GM18951 (cell line): ENCODE measurements around the gene ELL.

ENCODE experiments used
- POLR2A ChIP-seq: IDR thresholded peaks from 4 replicates; pipeline ENCODE4 v1.6.1; 2011; ENCODE audit warnings: mild to moderate bottlenecking; ENCODE audit not compliant: insufficient read length, insufficient read depth; ENCODE audit errors: extremely low read depth
- in situ Hi-C: fragments of 300-500 bp; cut with MboI; formaldehyde crosslinking; loops from one replicate; pipeline ENCODE4 v1.12.0; 2022; ENCODE audit warnings: low sequenced_read_pairs, mixed read lengths, inconsistent platforms; ENCODE audit not compliant: unreplicated experiment

Gene ELL

GRCh38 chr19:18503971-18504885 lies 17.6 kb downstream of the ELL start:
- in situ Hi-C loops, result no loop called here
- TF ChIP-seq POLR2A, result no peak

GRCh38 chr19:18503337-18503970 lies 18.4 kb downstream of the ELL start:
- TF ChIP-seq POLR2A, result no peak
- in situ Hi-C loops, result no loop called here

GRCh38 chr19:18502638-18503294 lies 19.1 kb downstream of the ELL start:
- no peak for TF ChIP-seq POLR2A
- in situ Hi-C loops, result no loop called here

GRCh38 chr19:18502246-18502637 lies 19.6 kb downstream of the ELL start:
- no peak for TF ChIP-seq POLR2A
- in situ Hi-C loops, result no loop called here

- in situ Hi-C loops, result no loop called here
Measured at GRCh38 chr19:18501832-18502231, 20.0 kb downstream of the ELL start.

DNA sequence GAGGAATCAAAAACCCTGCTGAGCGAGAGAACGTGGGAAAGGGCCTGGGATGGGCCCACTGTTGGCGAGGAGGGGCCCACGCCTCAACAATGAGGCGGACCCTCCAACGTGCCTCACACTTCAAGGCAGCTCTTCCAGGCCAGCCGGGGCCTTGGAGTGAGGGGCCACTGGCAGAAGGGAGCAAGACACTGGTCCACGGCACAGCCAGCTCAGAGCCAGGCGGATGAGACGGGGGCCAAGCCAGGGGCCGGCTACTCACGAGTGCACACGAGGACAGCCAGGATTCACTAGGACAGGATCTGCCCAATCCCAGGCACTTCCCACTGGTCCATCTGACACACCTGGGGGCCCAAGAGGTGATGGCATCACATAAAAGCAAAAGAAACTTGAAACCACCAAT lies 20.5 kb downstream of the ELL start:
- no peak for TF ChIP-seq POLR2A
- in situ Hi-C loops, result no loop called here

More at GRCh38 chr19:18501832-18502231, 20.0 kb downstream of the ELL start:
- no peak for TF ChIP-seq POLR2A

GRCh38 chr19:18500799-18501198 lies 21.1 kb downstream of the ELL start:
- in situ Hi-C loops, result no loop called here
- no peak for TF ChIP-seq POLR2A

DNA sequence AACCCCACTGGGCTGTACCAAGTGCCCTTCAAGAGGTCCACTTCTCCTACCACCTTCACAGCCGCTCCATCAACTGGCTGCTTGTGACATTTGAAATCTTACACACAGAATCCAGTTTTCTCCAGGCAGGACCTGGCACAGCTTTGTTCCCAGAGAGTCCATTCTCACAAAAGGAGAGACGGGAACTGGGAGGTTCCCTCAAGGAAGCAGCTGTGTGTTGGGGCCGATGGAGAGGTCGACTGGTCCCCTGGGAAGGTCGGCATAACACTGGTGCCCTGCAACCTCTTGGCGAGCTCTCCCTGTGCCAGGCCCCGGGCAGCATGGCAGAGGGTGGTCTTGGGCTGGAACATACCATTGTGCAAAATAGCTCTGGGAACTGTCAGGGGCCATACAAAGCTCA lies 21.5 kb downstream of the ELL start:
- in situ Hi-C loops, result no loop called here
- TF ChIP-seq POLR2A, result no peak

DNA sequence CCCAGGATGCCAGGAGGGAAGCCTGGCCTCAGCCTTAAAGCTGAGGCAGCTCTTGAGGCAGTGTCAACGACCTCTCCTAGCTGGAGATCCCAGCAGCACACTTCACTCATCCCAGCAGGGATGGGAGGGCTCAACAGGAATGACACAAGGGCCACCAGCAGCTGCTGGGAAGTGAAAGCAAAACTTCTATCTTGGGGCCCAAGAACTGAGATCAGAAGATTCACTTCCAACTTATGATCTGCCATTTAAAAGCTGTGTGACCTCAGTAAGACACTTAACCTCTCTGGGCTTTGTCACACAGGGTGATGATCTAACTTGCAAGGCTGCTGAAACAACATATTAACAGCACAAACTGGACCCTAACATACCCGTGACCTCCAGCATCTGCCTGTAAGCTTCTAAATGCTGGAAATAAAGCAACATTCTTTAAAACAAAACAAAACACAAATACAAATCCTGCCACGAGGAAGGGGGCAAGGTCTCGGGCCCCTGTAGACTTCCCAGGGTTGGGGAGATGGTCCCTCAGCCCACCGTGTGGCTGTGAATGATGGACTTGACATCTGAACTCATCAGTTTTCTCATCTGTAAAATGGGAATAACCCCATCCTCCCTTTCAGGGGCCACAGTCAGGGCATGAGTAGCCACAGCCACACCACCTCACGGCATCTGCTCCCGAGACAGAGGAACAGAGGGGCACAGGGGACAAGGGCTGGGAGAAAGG lies 22.7 kb downstream of the ELL start:
- TF ChIP-seq POLR2A, result no peak
- in situ Hi-C loops, result no loop called here

DNA sequence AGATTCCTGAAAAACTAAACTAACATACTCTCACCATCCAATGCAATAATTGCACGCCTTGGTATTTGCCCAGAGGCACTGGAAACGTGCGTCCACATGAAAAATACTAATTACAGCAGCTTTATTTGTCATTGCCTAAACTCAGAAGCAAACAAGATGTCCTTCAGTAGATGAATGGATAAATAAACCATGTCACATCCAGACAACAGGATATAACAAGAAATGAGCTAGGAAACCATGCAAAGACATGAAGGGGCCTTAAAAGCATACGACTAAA lies 25.0 kb downstream of the ELL start:
- no peak for TF ChIP-seq POLR2A
- in situ Hi-C loops, result no loop called here

- in situ Hi-C loops, result no loop called here
- TF ChIP-seq POLR2A, result no peak
Measured at GRCh38 chr19:18496167-18496979, 25.5 kb downstream of the ELL start.

DNA sequence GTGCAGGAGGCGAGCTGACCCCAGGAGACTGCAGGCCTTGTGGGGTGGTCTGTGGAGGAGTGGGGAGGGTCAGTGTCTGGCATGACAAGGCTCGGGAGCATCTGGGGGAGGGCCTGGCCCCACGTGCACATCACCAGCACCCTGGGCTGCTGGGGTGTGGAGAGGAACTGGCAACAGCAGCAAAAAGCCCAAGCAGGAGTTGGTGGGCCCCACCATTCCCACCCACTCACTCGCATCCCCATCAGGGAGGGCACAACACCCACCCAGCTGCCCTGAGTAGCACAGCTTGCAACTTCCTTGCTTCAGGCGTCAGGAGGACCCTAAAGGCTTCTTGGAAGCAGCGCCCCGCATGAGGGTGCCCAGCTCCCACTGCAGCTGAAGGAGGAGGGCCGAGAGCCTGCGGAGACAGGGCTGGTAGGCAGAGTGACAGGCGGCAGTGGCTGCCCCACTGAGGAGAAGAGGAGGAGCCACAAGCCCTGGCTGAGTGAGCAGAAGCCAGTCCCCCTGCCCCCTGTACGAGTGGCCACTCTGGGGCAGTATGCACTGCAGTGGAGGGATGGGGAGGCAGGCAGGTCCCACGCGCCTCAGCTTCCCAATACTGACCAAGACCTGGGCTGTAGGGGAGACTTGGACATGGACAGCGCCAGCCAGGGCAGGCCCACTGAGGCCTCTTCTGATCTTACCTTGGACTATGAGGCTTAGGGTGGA lies 26.5 kb downstream of the ELL start:
- no peak for TF ChIP-seq POLR2A
- in situ Hi-C loops, result no loop called here
